SK-N-SH (cell line): Measurements from ENCODE around the gene SRSF2.

Source experiments
- CHD2 ChIP-seq: fragments of 150-350 bp; IDR thresholded peaks from 2 replicates; pipeline ENCODE4 v1.6.1; 2018; ENCODE audit warnings: low read length; ENCODE audit not compliant: partially characterized antibody
- EP300 ChIP-seq, 2 experiments: IDR thresholded peaks; 2 replicates each; pipeline versions ENCODE4 v1.4.0 to v1.6.1; 2012; ENCODE audit warnings: borderline replicate concordance in 1 of 2, low read depth in 1 of 2, low read length in 1 of 2
- FOXM1 ChIP-seq: IDR thresholded peaks from 2 replicates; pipeline ENCODE4 v1.4.0; 2012; ENCODE audit warnings: low read depth, mild to moderate bottlenecking
- JUND ChIP-seq: IDR thresholded peaks from 2 replicates; pipeline ENCODE4 v1.4.0; 2012
- RAD21 ChIP-seq: IDR thresholded peaks from 2 replicates; pipeline ENCODE4 v1.6.1; 2012; ENCODE audit warnings: mild to moderate bottlenecking, low read length
- YY1 ChIP-seq: IDR thresholded peaks from 2 replicates; pipeline ENCODE4 v1.4.0; 2012; ENCODE audit warnings: low read depth, mild to moderate bottlenecking
- TF ChIP-seq, protein P1 (sequence below): fragments of 200-600 bp; sonication (generic); IDR thresholded peaks from 2 replicates; pipeline ENCODE4 v1.6.1; 2017; ENCODE audit warnings: antibody characterized with exemption, mild to moderate bottlenecking, moderate library complexity
- TF ChIP-seq, protein P2 (sequence below): fragments of 150-350 bp; IDR thresholded peaks from 2 replicates; pipeline ENCODE4 v1.6.1; 2017; ENCODE audit warnings: antibody characterized with exemption, low read length, low read depth, borderline replicate concordance
- TF ChIP-seq, protein P3 (sequence below): IDR thresholded peaks from 2 replicates; pipeline ENCODE4; 2012
- TF ChIP-seq, protein P4 (sequence below): IDR thresholded peaks from 2 replicates; pipeline ENCODE4 v1.4.0; 2012; ENCODE audit warnings: low read depth

DNA sequence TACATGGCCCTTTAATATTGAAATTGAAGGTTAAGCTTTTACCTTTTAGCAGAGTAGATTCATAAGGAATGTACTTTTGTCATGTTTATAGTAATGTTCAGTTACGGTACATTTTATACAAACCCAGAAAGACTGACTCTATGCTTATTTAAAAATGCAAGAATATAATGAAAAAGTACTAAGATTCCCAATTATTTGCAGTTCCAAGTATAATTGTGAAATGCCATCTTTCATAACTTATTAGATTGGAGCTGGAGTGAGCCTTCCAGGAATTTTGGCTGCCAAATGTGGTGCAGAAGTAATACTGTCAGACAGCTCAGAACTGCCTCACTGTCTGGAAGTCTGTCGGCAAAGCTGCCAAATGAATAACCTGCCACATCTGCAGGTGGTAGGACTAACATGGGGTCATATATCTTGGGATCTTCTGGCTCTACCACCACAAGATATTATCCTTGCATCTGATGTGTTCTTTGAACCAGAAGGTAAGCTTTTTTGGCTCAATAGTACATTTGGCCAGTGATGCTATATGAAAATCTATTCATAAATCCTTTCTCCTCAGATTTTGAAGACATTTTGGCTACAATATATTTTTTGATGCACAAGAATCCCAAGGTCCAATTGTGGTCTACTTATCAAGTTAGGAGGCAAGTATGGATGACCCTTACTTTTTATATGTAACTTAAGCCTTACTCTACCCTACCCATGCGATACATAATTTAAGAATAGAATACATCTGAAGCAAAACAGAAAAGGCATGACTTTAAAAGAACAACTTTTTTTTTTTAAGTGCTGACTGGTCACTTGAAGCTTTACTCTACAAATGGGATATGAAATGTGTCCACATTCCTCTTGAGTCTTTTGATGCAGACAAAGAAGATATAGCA, 4.2 kb downstream of the SRSF2 start:
- TF ChIP-seq, protein P1, sequence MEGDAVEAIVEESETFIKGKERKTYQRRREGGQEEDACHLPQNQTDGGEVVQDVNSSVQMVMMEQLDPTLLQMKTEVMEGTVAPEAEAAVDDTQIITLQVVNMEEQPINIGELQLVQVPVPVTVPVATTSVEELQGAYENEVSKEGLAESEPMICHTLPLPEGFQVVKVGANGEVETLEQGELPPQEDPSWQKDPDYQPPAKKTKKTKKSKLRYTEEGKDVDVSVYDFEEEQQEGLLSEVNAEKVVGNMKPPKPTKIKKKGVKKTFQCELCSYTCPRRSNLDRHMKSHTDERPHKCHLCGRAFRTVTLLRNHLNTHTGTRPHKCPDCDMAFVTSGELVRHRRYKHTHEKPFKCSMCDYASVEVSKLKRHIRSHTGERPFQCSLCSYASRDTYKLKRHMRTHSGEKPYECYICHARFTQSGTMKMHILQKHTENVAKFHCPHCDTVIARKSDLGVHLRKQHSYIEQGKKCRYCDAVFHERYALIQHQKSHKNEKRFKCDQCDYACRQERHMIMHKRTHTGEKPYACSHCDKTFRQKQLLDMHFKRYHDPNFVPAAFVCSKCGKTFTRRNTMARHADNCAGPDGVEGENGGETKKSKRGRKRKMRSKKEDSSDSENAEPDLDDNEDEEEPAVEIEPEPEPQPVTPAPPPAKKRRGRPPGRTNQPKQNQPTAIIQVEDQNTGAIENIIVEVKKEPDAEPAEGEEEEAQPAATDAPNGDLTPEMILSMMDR = no peak
- TF ChIP-seq JUND (peak; percentile 49; the same call in 1 of the 2 replicates), YY1 (no peak), CHD2 (no peak), FOXM1 (no peak), RAD21 (no peak), EP300 (IDR thresholded peaks at IDR 0.05; ENCODE audit: borderline replicate concordance in 1 of 2, low read depth in 1 of 2, low read length in 1 of 2) (no peak)
- TF ChIP-seq, protein P2, sequence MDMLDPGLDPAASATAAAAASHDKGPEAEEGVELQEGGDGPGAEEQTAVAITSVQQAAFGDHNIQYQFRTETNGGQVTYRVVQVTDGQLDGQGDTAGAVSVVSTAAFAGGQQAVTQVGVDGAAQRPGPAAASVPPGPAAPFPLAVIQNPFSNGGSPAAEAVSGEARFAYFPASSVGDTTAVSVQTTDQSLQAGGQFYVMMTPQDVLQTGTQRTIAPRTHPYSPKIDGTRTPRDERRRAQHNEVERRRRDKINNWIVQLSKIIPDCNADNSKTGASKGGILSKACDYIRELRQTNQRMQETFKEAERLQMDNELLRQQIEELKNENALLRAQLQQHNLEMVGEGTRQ = no peak
- TF ChIP-seq, protein P3, sequence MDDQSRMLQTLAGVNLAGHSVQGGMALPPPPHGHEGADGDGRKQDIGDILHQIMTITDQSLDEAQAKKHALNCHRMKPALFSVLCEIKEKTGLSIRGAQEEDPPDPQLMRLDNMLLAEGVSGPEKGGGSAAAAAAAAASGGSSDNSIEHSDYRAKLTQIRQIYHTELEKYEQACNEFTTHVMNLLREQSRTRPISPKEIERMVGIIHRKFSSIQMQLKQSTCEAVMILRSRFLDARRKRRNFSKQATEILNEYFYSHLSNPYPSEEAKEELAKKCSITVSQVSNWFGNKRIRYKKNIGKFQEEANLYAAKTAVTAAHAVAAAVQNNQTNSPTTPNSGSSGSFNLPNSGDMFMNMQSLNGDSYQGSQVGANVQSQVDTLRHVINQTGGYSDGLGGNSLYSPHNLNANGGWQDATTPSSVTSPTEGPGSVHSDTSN = no peak; the same call in 1 of the 2 replicates
- TF ChIP-seq, protein P4, sequence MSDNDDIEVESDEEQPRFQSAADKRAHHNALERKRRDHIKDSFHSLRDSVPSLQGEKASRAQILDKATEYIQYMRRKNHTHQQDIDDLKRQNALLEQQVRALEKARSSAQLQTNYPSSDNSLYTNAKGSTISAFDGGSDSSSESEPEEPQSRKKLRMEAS = no peak
